ENCODE measurements around the gene ARL1. TPM values are rescaled to one million over a fixed set of nuclear protein-coding genes. Genes with fewer than 3 reads are reported as not detected.
"Not testable (repeated sequence)": the region's sequence is repeated elsewhere in the genome, so short reads cannot be mapped to it uniquely, and the experiment has no call there.

Gene ARL1
- total RNA-seq, 1 donor from 2014 or later, result 93.0 TPM

GRCh38 chr12:101430456-101430855 is 22.9 kb upstream of the ARL1 start:
- TF ChIP-seq CTCF (IDR thresholded peaks at IDR 0.05; ENCODE audit: borderline replicate concordance), result no peak
- Histone ChIP-seq H3K4me1 (no peaks in the 10 kb centered on the region), H3K36me3 (no peaks in the 10 kb centered on the region), H3K27ac (replicated peaks) (no peak overlapping the region), H3K27me3 (ENCODE audit: low read depth) (no peaks in the 10 kb centered on the region), H3K9me3 (replicated peaks) (peaks cover 5% of the 10 kb centered on the region), H3K4me3 (no peak overlapping the region)
- no peak for DNase-seq
- intact Hi-C loops (cut with micrococcal nuclease), result no loop called here

GRCh38 chr12:101424620-101425019 is 17.0 kb upstream of the ARL1 start:
- Histone ChIP-seq H3K4me3 (no peak overlapping the region), H3K27ac (replicated peaks) (no peak overlapping the region), H3K4me1 (no peaks in the 10 kb centered on the region), H3K27me3 (ENCODE audit: low read depth) (peaks cover 20% of the 10 kb centered on the region), H3K9me3 (replicated peaks) (peaks cover 5% of the 10 kb centered on the region), H3K36me3 (no peaks in the 10 kb centered on the region)
- DNase-seq, result no peak
- no peak for TF ChIP-seq CTCF (IDR thresholded peaks at IDR 0.05; ENCODE audit: borderline replicate concordance)
- intact Hi-C loops (cut with micrococcal nuclease), result no loop called here

- H3K27me3 ChIP-seq (ENCODE audit: low read depth), result peaks cover 22% of the 10 kb centered on the region
- intact Hi-C loops (cut with micrococcal nuclease); H3K27ac ChIP-seq (replicated peaks); H3K36me3 ChIP-seq; H3K4me1 ChIP-seq; DNase-seq; H3K9me3 ChIP-seq (replicated peaks); H3K4me3 ChIP-seq: not testable (repeated sequence)
These were observed 14.5 kb upstream of the ARL1 start for GRCh38 chr12:101422066-101422465.

- no peak for DNase-seq
- TF ChIP-seq CTCF (IDR thresholded peaks at IDR 0.05; ENCODE audit: borderline replicate concordance), result no peak
These were observed 7.7 kb upstream of the ARL1 start for GRCh38 chr12:101415228-101415627.

GRCh38 chr12:101414533-101415119 is 7.1 kb upstream of the ARL1 start:
- H3K36me3 ChIP-seq, result no peaks in the 10 kb centered on the region
- no peak overlapping the region for H3K27ac ChIP-seq (replicated peaks)
- intact Hi-C loops (cut with micrococcal nuclease), result loop anchor here (10.0 kb wide), 1 partner anchor 340 kb away; no protein-coding TSS in a partner anchor
- H3K4me1 ChIP-seq, result no peaks in the 10 kb centered on the region
- no peaks in the 10 kb centered on the region for H3K9me3 ChIP-seq (replicated peaks)
- no peak for DNase-seq
- peaks cover 3% of the 10 kb centered on the region for H3K27me3 ChIP-seq (ENCODE audit: low read depth)
- TF ChIP-seq CTCF (IDR thresholded peaks at IDR 0.05; ENCODE audit: borderline replicate concordance), result peak; percentile 64
- H3K4me3 ChIP-seq, result no peak overlapping the region

More at GRCh38 chr12:101415228-101415627, 7.7 kb upstream of the ARL1 start:
- intact Hi-C loops (cut with micrococcal nuclease), result loop anchor here (10.0 kb wide), 1 partner anchor 340 kb away; no protein-coding TSS in a partner anchor
- H3K4me3 ChIP-seq, result no peak overlapping the region
- H3K4me1 ChIP-seq, result no peaks in the 10 kb centered on the region
- H3K27ac ChIP-seq (replicated peaks), result no peak overlapping the region
- peaks cover 9% of the 10 kb centered on the region for H3K27me3 ChIP-seq (ENCODE audit: low read depth)
- H3K9me3 ChIP-seq (replicated peaks), result no peaks in the 10 kb centered on the region
- no peaks in the 10 kb centered on the region for H3K36me3 ChIP-seq

- not testable (repeated sequence) for H3K4me3 ChIP-seq; H3K36me3 ChIP-seq; H3K27ac ChIP-seq (replicated peaks); DNase-seq; H3K27me3 ChIP-seq (ENCODE audit: low read depth); H3K9me3 ChIP-seq (replicated peaks)
- peaks cover 35% of the 10 kb centered on the region for H3K4me1 ChIP-seq
- intact Hi-C loops (cut with micrococcal nuclease), result loop anchor here (10.0 kb wide), 1 partner anchor 345 kb away; no protein-coding TSS in a partner anchor
These were observed 2.6 kb upstream of the ARL1 start for GRCh38 chr12:101410169-101410568.

Measured in left ventricle myocardium inferior (tissue), 1 donor.